A673 (cell line): ENCODE data around the gene MMP24. TPM values are rescaled to one million over a fixed set of nuclear protein-coding genes. Genes with fewer than 3 reads are reported as not detected.

Source experiments
- BruUV-seq: library from RNA; stranded (reverse); fragments of 400-500 nt; replicated peaks from 2 replicates; lab custom pipeline; 2021; lab: Mats Ljungman, UMichigan
- CTCF ChIA-PET: fragments of 300-600 bp; sonication (Branson Sonifier 250); formaldehyde crosslinking; loops from one replicate; lab custom pipeline; 2022; ENCODE audit warnings: antibody characterized with exemption; lab: Charles Lee
- POLR2A ChIA-PET: fragments of 300-600 bp; sonication (Branson Sonifier 250); formaldehyde crosslinking; loops from one replicate; lab custom pipeline; 2022; ENCODE audit warnings: antibody characterized with exemption; ENCODE audit not compliant: low non-redundant PET; lab: Charles Lee
- DNase-seq: peaks from one replicate; pipeline ENCODE4 v3.0.0-alpha.2; 2015; ENCODE audit warnings: low spot score
- H3K27ac ChIP-seq: fragments of 200-600 bp; sonication (generic); 2 replicates; pipeline ENCODE4 v1.5.1; 2016; ENCODE audit warnings: mixed run types, low read depth, mild to moderate bottlenecking, mixed read lengths, antibody characterized with exemption, low read length; ENCODE audit not compliant: poor library complexity, severe bottlenecking
- H3K27me3 ChIP-seq: fragments of 200-600 bp; sonication (generic); replicated peaks from 2 replicates; pipeline ENCODE4 v1.6.1; 2017; ENCODE audit warnings: mixed run types, low read depth, mild to moderate bottlenecking, mixed read lengths, antibody characterized with exemption, low read length; ENCODE audit not compliant: insufficient read depth, poor library complexity
- H3K36me3 ChIP-seq: fragments of 200-600 bp; sonication (generic); 2 replicates; pipeline ENCODE4 v1.6.1; 2016; ENCODE audit warnings: mixed run types, mild to moderate bottlenecking, mixed read lengths, antibody characterized with exemption, low read length; ENCODE audit not compliant: insufficient read depth, poor library complexity, severe bottlenecking
- H3K4me1 ChIP-seq: fragments of 200-600 bp; sonication (generic); 2 replicates; pipeline ENCODE4 v1.6.1; 2017; ENCODE audit warnings: mixed run types, mild to moderate bottlenecking, mixed read lengths, antibody characterized with exemption, low read length; ENCODE audit not compliant: insufficient read depth, poor library complexity, severe bottlenecking
- H3K4me3 ChIP-seq: fragments of 200-600 bp; sonication (generic); 2 replicates; pipeline ENCODE4 v1.5.1; 2016; ENCODE audit warnings: low read depth, mixed run types, mild to moderate bottlenecking, mixed read lengths, low read length; ENCODE audit not compliant: poor library complexity, severe bottlenecking
- H3K9me3 ChIP-seq: fragments of 200-600 bp; sonication (generic); 2 replicates; pipeline ENCODE4 v1.6.1; 2016; ENCODE audit warnings: mixed run types, low read depth, mild to moderate bottlenecking, mixed read lengths, antibody characterized with exemption, low read length; ENCODE audit not compliant: poor library complexity, severe bottlenecking
- CTCF ChIP-seq: fragments of 300-800, 200-600 bp; sonication (generic); conservative IDR thresholded peaks from 2 replicates; pipeline ENCODE4 v1.5.1; 2017; ENCODE audit warnings: low read depth, mild to moderate bottlenecking, antibody characterized with exemption, low read length, moderate library complexity, mixed read lengths
- EZH2 ChIP-seq: fragments of 200-600 bp; sonication (generic); IDR thresholded peaks from 2 replicates; pipeline ENCODE4 v1.6.1; 2017; ENCODE audit warnings: borderline replicate concordance, low read depth, mild to moderate bottlenecking, mixed read lengths, antibody characterized with exemption, low read length; ENCODE audit not compliant: poor library complexity, severe bottlenecking
- intact Hi-C: fragments of 100-400 bp; cut with micrococcal nuclease; formaldehyde crosslinking; loops from one replicate; pipeline ENCODE4 v1.10.0; 2022; ENCODE audit not compliant: unreplicated experiment
- total RNA-seq: library from RNA; stranded (reverse); gene quantifications from 2 replicates; pipeline ENCODE4 v1.2.3, GENCODE V29; 2021

MMP24 gene
- total RNA-seq, 1 experiment from 2014 or later, result 0.11 TPM

DNA sequence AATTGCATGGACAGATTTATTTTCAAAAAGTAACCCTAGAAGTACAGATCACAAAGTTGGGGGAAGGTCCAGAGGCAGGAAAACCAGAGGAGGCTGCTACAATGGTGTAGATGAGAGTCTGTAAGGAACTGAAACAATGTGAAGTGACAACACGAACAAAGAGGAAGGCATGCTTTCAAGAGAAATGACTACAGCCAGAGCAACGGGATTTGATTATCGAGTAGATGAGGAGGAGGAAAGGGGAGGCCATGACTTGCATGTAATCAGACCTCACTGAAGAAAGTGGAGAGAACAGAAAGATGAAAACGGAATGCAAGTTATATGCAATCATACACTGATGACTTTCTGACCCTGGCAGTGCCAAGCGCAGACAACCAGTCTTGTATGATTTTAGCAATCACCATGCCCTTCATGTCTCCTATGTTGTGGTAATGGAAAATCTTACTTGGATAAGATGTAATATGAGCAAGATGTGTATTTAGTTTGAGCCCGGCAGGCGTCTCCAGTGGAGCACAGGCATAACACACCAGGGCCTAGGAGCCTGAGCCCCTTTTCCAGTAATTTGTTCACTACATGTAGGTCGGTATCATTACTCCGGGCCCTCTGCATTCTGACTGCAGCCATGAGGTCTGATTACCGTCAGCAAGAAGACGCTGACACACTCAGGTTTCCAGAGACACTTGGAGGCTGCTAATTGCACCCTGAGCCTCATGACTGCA lies 99.7 kb downstream of the MMP24 start:
- no peak overlapping the region for H3K27ac ChIP-seq
- H3K4me1 ChIP-seq, result no peaks in the 10 kb centered on the region
- BruUV-seq, result no TSS peak
- no peaks in the 10 kb centered on the region for H3K27me3 ChIP-seq
- DNase-seq, result no peak
- no peaks in the 10 kb centered on the region for H3K9me3 ChIP-seq
- ChIA-PET CTCF (no interaction called here), POLR2A (no interaction called here)
- no peak overlapping the region for H3K4me3 ChIP-seq
- no peak for TF ChIP-seq CTCF
- TF ChIP-seq EZH2, result no peak
- H3K36me3 ChIP-seq, result no peaks in the 10 kb centered on the region
- intact Hi-C loops, result no loop called here

Other genes starting within 250 kb of the MMP24 start
- gene TRPC4AP, start 133.9 kb upstream of the MMP24 start, total RNA-seq, result 34.6 and 39.5 TPM in 2 replicates
- gene EDEM2, start 79.4 kb upstream of the MMP24 start, total RNA-seq, result 13.6 and 16.1 TPM in 2 replicates
- 0.58 and 2.1 TPM in 2 replicates for gene PROCR, start 54.6 kb upstream of the MMP24 start, total RNA-seq
- 26.2 and 34.0 TPM in 2 replicates for gene MMP24OS, start 51.4 kb downstream of the MMP24 start, total RNA-seq
- 172 and 180 TPM in 2 replicates for gene EIF6, start 58.1 kb downstream of the MMP24 start, total RNA-seq
- gene FAM83C, start 65.7 kb downstream of the MMP24 start, total RNA-seq, result not detected in 2 replicates
- 64.6 and 71.1 TPM in 2 replicates for gene UQCC1, start 185.3 kb downstream of the MMP24 start, total RNA-seq
- gene GDF5, start 211.5 kb downstream of the MMP24 start, total RNA-seq, result not detected in 2 replicates
- 56.6 and 59.0 TPM in 2 replicates for gene CEP250, start 228.9 kb downstream of the MMP24 start, total RNA-seq